SK-N-SH treated with all-trans-retinoic acid at 6 μM for 48 hours (cell line): ENCODE data around the gene KRTAP10-7.

Experiments
- ATAC-seq: fragments of 200-7000 bp; cut with Tn5 transposase; 3 replicates; pipeline ENCODE4 v1.9.1; 2020; ENCODE audit warnings: mild to moderate bottlenecking, moderate library complexity
- ARNTL ChIP-seq: fragments of 450-650 bp; formaldehyde crosslinking; IDR thresholded peaks from 2 replicates; pipeline ENCODE4 v1.5.0; 2020; ENCODE audit warnings: low read depth, mild to moderate bottlenecking, moderate library complexity, borderline replicate concordance
- BACH2 ChIP-seq: fragments of 250-450 bp; sonication (Bioruptor Pico); IDR thresholded peaks from 2 replicates; pipeline ENCODE4 v1.9.0; 2021; ENCODE audit warnings: mild to moderate bottlenecking, borderline replicate concordance
- CREB5 ChIP-seq: fragments of 250-450 bp; sonication (Bioruptor Pico); IDR thresholded peaks from 2 replicates; pipeline ENCODE4 v1.5.1; 2020; ENCODE audit warnings: low read depth, mild to moderate bottlenecking, moderate library complexity
- CSDC2 ChIP-seq: fragments of 250-450 bp; sonication (Bioruptor Pico); IDR thresholded peaks from 2 replicates; pipeline ENCODE4 v1.5.0; 2020; ENCODE audit warnings: mild to moderate bottlenecking, moderate library complexity
- ESRRG ChIP-seq: fragments of 250-450 bp; sonication (Bioruptor Pico); IDR thresholded peaks from 2 replicates; pipeline ENCODE4 v1.6.1; 2021; ENCODE audit warnings: mild to moderate bottlenecking
- GLIS3 ChIP-seq: fragments of 250-450 bp; sonication (Bioruptor Pico); IDR thresholded peaks from 2 replicates; pipeline ENCODE4 v1.5.0; 2020; ENCODE audit warnings: mild to moderate bottlenecking, moderate library complexity
- ISL1 ChIP-seq: fragments of 250-450 bp; sonication (Bioruptor Pico); IDR thresholded peaks from 2 replicates; pipeline ENCODE4 v2.1.2; 2022; ENCODE audit warnings: mild to moderate bottlenecking, moderate library complexity
- OSR1 ChIP-seq: fragments of 250-450 bp; sonication (Bioruptor Pico); IDR thresholded peaks from 2 replicates; pipeline ENCODE4 v1.8.0; 2022; ENCODE audit warnings: moderate library complexity, mild to moderate bottlenecking, inconsistent platforms
- RARB ChIP-seq: fragments of 250-450 bp; sonication (Bioruptor Pico); IDR thresholded peaks from 2 replicates; pipeline ENCODE4 v1.8.0; 2021; ENCODE audit warnings: mild to moderate bottlenecking, moderate library complexity
- SNAI2 ChIP-seq: fragments of 250-450 bp; sonication (Bioruptor Pico); IDR thresholded peaks from 2 replicates; pipeline ENCODE4 v1.5.0; 2020; ENCODE audit warnings: mild to moderate bottlenecking, moderate library complexity
- TCF4 ChIP-seq: fragments of 250-450 bp; sonication (Bioruptor Pico); IDR thresholded peaks from 2 replicates; pipeline ENCODE4 v1.8.0; 2021; ENCODE audit warnings: mild to moderate bottlenecking, moderate library complexity, borderline replicate concordance
- TOX ChIP-seq: fragments of 250-450 bp; sonication (Bioruptor Pico); IDR thresholded peaks from 2 replicates; pipeline ENCODE4 v1.8.0; 2021; ENCODE audit warnings: mild to moderate bottlenecking, moderate library complexity, borderline replicate concordance
- ZC3H10 ChIP-seq: fragments of 250-450 bp; sonication (Bioruptor Pico); IDR thresholded peaks from 2 replicates; pipeline ENCODE4 v1.5.1; 2021; ENCODE audit warnings: mild to moderate bottlenecking, moderate library complexity
- ZFP3 ChIP-seq: fragments of 250-450 bp; sonication (Bioruptor Pico); IDR thresholded peaks from 2 replicates; pipeline ENCODE4 v1.5.0; 2020; ENCODE audit warnings: mild to moderate bottlenecking, moderate library complexity
- ZFP30 ChIP-seq: fragments of 450-650 bp; formaldehyde crosslinking; IDR thresholded peaks from 2 replicates; pipeline ENCODE4 v1.5.0; 2022; ENCODE audit warnings: mild to moderate bottlenecking, moderate library complexity
- ZNF565 ChIP-seq: fragments of 450-650 bp; formaldehyde crosslinking; conservative IDR thresholded peaks from 2 replicates; pipeline ENCODE4 v1.5.0; 2020; ENCODE audit warnings: low read depth, mild to moderate bottlenecking, moderate library complexity
- ZNF8 ChIP-seq: fragments of 450-650 bp; formaldehyde crosslinking; IDR thresholded peaks from 2 replicates; pipeline ENCODE4 v1.5.0; 2020; ENCODE audit warnings: mild to moderate bottlenecking, moderate library complexity
- TF ChIP-seq, protein P1 (sequence below): fragments of 250-450 bp; sonication (Bioruptor Pico); IDR thresholded peaks from 2 replicates; pipeline ENCODE4 v1.5.0; 2020; ENCODE audit warnings: mild to moderate bottlenecking, moderate library complexity
- TF ChIP-seq, protein P2 (sequence below): fragments of 250-450 bp; sonication (Bioruptor Pico); IDR thresholded peaks from 2 replicates; pipeline ENCODE4 v1.8.0; 2021; ENCODE audit warnings: low read depth, mild to moderate bottlenecking, moderate library complexity, borderline replicate concordance
- TF ChIP-seq, protein P3 (sequence below): fragments of 250-450 bp; sonication (Bioruptor Pico); IDR thresholded peaks from 2 replicates; pipeline ENCODE4 v1.5.1; 2021; ENCODE audit warnings: mild to moderate bottlenecking, moderate library complexity

The KRTAP10-7 gene

GRCh38 chr21:44594406-44594916 is 5.9 kb upstream of the KRTAP10-7 start:
- no peak for TF ChIP-seq OSR1 (CRISPR knock-in tag)
- no peak for TF ChIP-seq ZFP3
- no peak for TF ChIP-seq ESRRG
- TF ChIP-seq GLIS3 (CRISPR knock-in tag), result no peak
- no peak for TF ChIP-seq BACH2
- TF ChIP-seq TOX, result no peak
- TF ChIP-seq, protein P1, sequence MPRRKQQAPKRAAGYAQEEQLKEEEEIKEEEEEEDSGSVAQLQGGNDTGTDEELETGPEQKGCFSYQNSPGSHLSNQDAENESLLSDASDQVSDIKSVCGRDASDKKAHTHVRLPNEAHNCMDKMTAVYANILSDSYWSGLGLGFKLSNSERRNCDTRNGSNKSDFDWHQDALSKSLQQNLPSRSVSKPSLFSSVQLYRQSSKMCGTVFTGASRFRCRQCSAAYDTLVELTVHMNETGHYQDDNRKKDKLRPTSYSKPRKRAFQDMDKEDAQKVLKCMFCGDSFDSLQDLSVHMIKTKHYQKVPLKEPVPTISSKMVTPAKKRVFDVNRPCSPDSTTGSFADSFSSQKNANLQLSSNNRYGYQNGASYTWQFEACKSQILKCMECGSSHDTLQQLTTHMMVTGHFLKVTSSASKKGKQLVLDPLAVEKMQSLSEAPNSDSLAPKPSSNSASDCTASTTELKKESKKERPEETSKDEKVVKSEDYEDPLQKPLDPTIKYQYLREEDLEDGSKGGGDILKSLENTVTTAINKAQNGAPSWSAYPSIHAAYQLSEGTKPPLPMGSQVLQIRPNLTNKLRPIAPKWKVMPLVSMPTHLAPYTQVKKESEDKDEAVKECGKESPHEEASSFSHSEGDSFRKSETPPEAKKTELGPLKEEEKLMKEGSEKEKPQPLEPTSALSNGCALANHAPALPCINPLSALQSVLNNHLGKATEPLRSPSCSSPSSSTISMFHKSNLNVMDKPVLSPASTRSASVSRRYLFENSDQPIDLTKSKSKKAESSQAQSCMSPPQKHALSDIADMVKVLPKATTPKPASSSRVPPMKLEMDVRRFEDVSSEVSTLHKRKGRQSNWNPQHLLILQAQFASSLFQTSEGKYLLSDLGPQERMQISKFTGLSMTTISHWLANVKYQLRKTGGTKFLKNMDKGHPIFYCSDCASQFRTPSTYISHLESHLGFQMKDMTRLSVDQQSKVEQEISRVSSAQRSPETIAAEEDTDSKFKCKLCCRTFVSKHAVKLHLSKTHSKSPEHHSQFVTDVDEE (CRISPR knock-in tag), result no peak
- no peak for ATAC-seq

GRCh38 chr21:44595524-44595923 is 4.9 kb upstream of the KRTAP10-7 start:
- no peak for TF ChIP-seq GLIS3 (CRISPR knock-in tag)
- TF ChIP-seq, all 23 proteins: peak for 0

DNA sequence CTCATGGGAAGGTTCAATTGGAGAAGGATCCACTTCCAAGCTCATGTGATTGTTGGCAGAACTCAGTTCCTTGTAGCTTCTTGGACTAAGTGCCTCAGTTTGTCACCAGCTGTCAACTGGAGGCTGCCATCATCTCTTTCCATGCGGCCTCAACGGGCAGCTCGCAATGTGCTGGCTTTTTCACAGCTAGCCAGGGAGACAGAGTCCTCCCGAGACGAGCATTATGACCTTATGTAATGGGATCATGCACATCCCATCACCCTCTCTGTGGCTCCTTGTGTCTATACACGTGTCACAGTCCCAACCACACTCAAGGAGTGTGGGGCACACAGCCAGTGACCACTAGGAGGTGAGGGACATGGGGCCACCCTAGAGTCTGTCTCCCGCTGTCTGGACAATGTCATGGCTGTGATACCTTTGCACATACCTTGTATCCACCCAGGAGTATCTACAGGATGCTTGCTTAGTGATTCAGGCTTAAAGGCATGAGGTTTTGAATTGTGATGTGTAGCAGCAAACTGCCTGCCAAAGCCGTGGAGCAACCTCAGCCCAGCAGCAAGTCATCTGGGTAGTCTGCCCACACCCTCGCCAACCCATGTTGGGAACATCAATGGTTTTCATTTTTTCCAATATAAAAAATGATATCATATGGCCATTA is 4.2 kb upstream of the KRTAP10-7 start:
- TF ChIP-seq TCF4 (CRISPR knock-in tag), result no peak
- no peak for TF ChIP-seq BACH2
- no peak for TF ChIP-seq ZC3H10 (CRISPR knock-in tag)
- TF ChIP-seq, protein P1 (CRISPR knock-in tag), result no peak
- no peak for TF ChIP-seq ZNF565 (CRISPR knock-in tag)
- no peak for TF ChIP-seq ISL1 (CRISPR knock-in tag)
- no peak for ATAC-seq

More at GRCh38 chr21:44595524-44595923, 4.9 kb upstream of the KRTAP10-7 start:
- ATAC-seq, result no peak

- ATAC-seq, result no peak
- TF ChIP-seq ISL1 (CRISPR knock-in tag) (no peak), BACH2 (no peak), GLIS3 (CRISPR knock-in tag) (no peak), TCF4 (CRISPR knock-in tag) (no peak), RARB (CRISPR knock-in tag) (no peak), ESRRG (no peak), ZNF8 (CRISPR knock-in tag) (no peak), ZFP3 (no peak), CREB5 (no peak), ZFP30 (no peak), TOX (no peak), CSDC2 (CRISPR knock-in tag) (no peak), ARNTL (no peak), OSR1 (CRISPR knock-in tag) (no peak), SNAI2 (CRISPR knock-in tag) (no peak)
- TF ChIP-seq, protein P2, sequence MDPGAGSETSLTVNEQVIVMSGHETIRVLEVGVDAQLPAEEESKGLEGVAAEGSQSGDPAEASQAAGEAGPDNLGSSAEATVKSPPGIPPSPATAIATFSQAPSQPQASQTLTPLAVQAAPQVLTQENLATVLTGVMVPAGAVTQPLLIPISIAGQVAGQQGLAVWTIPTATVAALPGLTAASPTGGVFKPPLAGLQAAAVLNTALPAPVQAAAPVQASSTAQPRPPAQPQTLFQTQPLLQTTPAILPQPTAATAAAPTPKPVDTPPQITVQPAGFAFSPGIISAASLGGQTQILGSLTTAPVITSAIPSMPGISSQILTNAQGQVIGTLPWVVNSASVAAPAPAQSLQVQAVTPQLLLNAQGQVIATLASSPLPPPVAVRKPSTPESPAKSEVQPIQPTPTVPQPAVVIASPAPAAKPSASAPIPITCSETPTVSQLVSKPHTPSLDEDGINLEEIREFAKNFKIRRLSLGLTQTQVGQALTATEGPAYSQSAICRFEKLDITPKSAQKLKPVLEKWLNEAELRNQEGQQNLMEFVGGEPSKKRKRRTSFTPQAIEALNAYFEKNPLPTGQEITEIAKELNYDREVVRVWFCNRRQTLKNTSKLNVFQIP (CRISPR knock-in tag), result no peak
- TF ChIP-seq, protein P1 (CRISPR knock-in tag), result no peak
- TF ChIP-seq, protein P3, sequence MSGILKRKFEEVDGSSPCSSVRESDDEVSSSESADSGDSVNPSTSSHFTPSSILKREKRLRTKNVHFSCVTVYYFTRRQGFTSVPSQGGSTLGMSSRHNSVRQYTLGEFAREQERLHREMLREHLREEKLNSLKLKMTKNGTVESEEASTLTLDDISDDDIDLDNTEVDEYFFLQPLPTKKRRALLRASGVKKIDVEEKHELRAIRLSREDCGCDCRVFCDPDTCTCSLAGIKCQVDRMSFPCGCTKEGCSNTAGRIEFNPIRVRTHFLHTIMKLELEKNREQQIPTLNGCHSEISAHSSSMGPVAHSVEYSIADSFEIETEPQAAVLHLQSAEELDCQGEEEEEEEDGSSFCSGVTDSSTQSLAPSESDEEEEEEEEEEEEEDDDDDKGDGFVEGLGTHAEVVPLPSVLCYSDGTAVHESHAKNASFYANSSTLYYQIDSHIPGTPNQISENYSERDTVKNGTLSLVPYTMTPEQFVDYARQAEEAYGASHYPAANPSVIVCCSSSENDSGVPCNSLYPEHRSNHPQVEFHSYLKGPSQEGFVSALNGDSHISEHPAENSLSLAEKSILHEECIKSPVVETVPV, result no peak
Measured at GRCh38 chr21:44598061-44598460, 2.3 kb upstream of the KRTAP10-7 start.
